SK-N-MC (cell line): ENCODE data around the gene NTF3.

ENCODE experiments used
- EZH2 ChIP-seq: fragments of 200-600 bp; sonication (generic); IDR thresholded peaks from one replicate; pipeline ENCODE4 v1.6.1; 2017; ENCODE audit warnings: antibody characterized with exemption
- FOXP2 ChIP-seq: optimal IDR thresholded peaks from 2 replicates; pipeline ENCODE3; 2011; ENCODE audit warnings: mild to moderate bottlenecking, moderate library complexity; ENCODE audit not compliant: insufficient read depth; ENCODE audit errors: extremely low read length, control extremely low read depth
- POLR2AphosphoS5 ChIP-seq: IDR thresholded peaks from 2 replicates; pipeline ENCODE4 v1.6.1; 2012; ENCODE audit warnings: mild to moderate bottlenecking, low read depth, low read length, borderline replicate concordance

GRCh38 chr12:5384015-5384414 is 47.9 kb upstream of the NTF3 start:
- TF ChIP-seq EZH2 (no peak), POLR2AphosphoS5 (no peak), FOXP2 (no peak)
